Activated CD8-positive, alpha-beta memory T cell treated with anti-CD3 and anti-CD28 coated beads, Interleukin-2, amount 50 U/mL, for 24 hours (primary cell): ENCODE data around the gene NBEAL1.
"Not testable (repeated sequence)": the region's sequence is repeated elsewhere in the genome, so short reads cannot be mapped to it uniquely, and the experiment has no call there.

Experiments
- DNase-seq: peaks from one replicate; pipeline ENCODE4 v3.0.0-alpha.2; 2020; ENCODE audit errors: extremely low read depth

Gene NBEAL1

GRCh38 chr2:203039211-203039610 is 24.5 kb downstream of the NBEAL1 start:
- not testable (repeated sequence) for DNase-seq

GRCh38 chr2:203040966-203041521 is 26.4 kb downstream of the NBEAL1 start:
- no peak for DNase-seq

- DNase-seq: no peak
Measured at GRCh38 chr2:203042178-203042577, 27.5 kb downstream of the NBEAL1 start.

- DNase-seq: no peak
Measured at GRCh38 chr2:203043226-203043625, 28.6 kb downstream of the NBEAL1 start.

GRCh38 chr2:203045867-203046266 is 31.2 kb downstream of the NBEAL1 start:
- DNase-seq: no peak

GRCh38 chr2:203052539-203052938 is 37.9 kb downstream of the NBEAL1 start:
- no peak for DNase-seq

- DNase-seq: no peak
Measured at GRCh38 chr2:203059567-203060240, 45.0 kb downstream of the NBEAL1 start.

GRCh38 chr2:203061346-203061745 is 46.7 kb downstream of the NBEAL1 start:
- no peak for DNase-seq

- no peak for DNase-seq
Measured at GRCh38 chr2:203062126-203062525, 47.5 kb downstream of the NBEAL1 start.

GRCh38 chr2:203066519-203067091 is 51.9 kb downstream of the NBEAL1 start:
- DNase-seq: not testable (repeated sequence)

GRCh38 chr2:203070701-203071100 is 56.0 kb downstream of the NBEAL1 start:
- no peak for DNase-seq

GRCh38 chr2:203071148-203071547 is 56.5 kb downstream of the NBEAL1 start:
- DNase-seq: no peak

- DNase-seq: no peak
Measured at GRCh38 chr2:203072371-203072770, 57.7 kb downstream of the NBEAL1 start.

GRCh38 chr2:203077451-203077850 is 62.8 kb downstream of the NBEAL1 start:
- DNase-seq: no peak

- no peak for DNase-seq
Measured at GRCh38 chr2:203080447-203081045, 65.9 kb downstream of the NBEAL1 start.

- DNase-seq: no peak
Measured at GRCh38 chr2:203083328-203083727, 68.7 kb downstream of the NBEAL1 start.

GRCh38 chr2:203086381-203086780 is 71.7 kb downstream of the NBEAL1 start:
- DNase-seq: not testable (repeated sequence)

- DNase-seq: not testable (repeated sequence)
Measured at GRCh38 chr2:203090721-203091120, 76.0 kb downstream of the NBEAL1 start.

GRCh38 chr2:203097735-203098134 is 83.1 kb downstream of the NBEAL1 start:
- DNase-seq: no peak

GRCh38 chr2:203102357-203102756 is 87.7 kb downstream of the NBEAL1 start:
- not testable (repeated sequence) for DNase-seq

- DNase-seq: no peak
Measured at GRCh38 chr2:203104273-203104672, 89.6 kb downstream of the NBEAL1 start.

- DNase-seq: no peak
Measured at GRCh38 chr2:203105996-203106395, 91.3 kb downstream of the NBEAL1 start.

GRCh38 chr2:203110496-203110895 is 95.8 kb downstream of the NBEAL1 start:
- not testable (repeated sequence) for DNase-seq
